Amniotic epithelial cell (primary cell): ENCODE measurements around the gene ARL8A.
"Not testable (repeated sequence)": the region's sequence is repeated elsewhere in the genome, so short reads cannot be mapped to it uniquely, and the experiment has no call there.

Source experiments
- DNase-seq: peaks from one replicate; pipeline ENCODE4 v3.0.0-alpha.2; 2010; ENCODE audit warnings: low read depth

Gene ARL8A

DNA sequence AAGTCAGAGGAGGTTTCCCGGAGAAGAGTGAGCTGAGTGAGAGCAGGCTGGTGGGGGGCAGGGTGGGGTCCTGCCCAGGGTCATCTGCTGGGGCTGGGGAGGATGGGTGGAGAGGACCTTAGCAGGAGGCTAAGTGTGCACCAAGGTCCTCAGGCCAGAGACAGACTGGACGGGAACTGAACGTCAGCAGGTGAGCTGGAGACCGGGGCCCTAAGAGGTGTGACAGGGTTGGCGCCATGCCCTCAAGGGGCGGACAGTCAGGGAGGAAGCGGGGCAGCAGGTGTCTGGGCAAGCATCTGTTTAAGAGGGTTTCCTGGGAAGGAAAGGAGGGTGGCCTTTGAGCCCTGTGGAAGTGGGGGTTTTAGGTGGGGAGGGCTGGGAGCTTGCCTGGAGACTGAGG is 29.5 kb upstream of the ARL8A start:
- no peak for DNase-seq

DNA sequence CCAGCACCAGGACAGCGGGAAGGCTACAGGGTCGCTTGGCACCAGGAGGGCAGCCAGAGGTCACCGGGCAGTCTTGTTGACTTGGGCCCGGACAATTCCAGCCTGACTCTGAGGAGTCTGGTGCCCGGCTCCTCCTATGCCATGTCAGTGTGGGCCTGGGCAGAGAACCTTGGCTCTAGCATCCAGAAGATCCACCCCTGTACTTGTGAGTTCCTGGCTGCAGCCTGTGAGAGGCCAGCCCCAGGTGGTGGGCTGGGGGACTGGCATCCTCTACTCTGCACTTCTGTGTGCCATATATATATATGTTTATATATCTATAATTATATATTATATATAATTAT is 27.4 kb upstream of the ARL8A start:
- no peak for DNase-seq

DNA sequence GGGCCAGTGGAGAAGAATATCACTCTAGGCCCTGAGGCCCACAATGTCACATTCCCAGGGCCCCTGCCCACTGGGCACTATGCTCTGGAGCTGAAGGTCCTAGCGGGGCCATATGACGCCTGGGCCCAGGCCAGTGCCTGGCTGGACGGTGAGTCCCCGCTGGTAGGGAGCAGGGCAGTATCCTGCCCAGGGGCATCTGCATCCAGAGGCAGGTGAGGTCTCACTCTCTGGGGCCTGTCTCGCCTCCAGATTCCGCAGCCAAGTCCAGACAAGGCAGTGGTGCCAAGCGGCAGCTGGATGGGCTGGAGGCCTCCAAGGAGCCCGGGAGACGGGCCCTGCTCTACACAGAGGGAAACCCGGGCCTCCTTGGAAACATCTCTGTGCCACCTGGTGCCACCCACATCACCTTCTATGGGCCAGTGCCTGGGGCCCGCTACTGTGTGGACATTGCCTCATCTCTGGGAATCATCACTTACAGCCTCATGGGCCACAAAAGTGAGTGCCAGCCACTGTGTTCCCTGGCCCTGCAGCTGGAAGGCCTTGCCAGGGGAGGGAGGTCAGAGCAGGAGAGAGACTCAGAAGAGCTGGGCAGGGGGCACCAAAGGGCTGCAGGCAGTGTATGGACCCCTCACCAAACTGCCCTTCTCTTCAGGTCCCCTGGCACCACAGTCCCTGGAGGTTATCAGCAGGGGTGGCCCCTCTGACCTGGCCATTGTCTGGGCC is 26.9 kb upstream of the ARL8A start:
- no peak for DNase-seq

DNA sequence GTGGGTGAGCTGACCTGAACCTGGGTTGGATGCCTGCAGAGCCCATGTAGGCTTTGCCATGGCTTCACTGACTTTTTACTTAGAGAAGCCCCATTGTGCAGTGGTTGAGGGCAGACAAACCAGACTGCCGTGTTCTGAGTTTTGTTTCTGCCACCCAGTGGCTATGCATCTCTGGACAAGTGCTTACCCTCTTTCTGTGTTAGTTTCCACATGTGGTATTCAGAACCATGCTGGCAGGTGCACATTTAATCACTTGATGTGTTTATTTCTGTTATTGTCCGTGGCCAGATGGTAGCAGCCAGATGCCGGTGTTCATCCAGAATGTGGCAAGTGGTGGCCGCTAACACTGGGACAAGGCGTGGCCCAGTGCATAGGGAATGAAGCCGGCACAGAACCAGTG is 26.2 kb upstream of the ARL8A start:
- DNase-seq, result no peak

DNA sequence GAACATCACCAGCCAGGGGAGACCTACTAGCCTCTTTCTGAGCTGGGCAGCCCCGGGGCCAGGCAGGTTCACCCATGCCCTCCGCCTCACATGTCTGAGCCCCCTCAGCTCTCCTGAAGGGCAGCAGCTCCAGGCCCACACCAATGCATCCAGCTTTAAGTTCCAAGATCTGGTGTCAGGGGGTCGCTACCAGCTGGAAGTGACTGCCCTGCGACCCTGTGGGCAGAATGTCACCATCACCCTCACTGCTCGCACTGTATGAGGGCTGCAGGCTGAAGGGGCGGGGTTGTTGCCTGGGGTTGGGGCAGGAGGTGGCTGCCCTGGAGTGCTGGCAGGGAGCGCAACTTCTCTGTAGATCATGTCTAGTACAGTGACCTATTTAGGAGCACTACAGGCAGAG is 24.3 kb upstream of the ARL8A start:
- DNase-seq, result no peak

DNA sequence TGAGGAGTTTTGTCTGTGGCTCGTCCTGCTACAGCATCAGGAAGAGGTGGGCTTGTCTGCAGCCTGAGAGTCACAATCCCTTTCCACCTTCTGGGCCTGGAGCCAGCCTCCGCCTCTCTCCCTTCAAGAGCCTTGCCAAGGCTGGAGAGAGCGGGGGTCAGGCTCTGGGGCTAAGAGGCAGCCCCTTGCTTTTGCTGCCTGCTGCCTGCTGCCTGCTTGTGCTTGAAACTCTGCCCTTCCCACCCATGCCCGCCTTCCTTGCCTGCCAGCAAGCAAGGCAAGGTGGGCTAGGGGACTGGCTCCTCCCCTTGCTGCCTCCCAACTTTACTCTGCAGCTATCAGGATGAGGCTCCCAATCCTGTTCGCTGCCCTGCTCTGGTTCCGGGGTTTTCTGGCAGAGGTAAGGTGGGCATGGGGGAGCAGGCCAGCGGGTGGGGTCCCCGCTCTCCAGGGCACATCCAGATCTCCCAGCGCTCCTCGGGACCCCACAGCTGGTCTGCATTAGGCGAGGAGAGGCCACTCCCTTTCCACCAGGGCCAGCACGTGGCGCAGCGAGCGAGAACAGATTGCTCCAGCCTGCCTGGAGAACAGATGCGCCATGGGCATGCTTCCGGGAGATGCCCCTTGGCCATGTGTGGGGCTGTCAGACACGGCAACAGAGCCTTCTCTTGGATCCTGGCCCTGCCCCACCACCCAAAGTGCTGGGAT is 23.3 kb upstream of the ARL8A start:
- DNase-seq, result peak; percentile 27

DNA sequence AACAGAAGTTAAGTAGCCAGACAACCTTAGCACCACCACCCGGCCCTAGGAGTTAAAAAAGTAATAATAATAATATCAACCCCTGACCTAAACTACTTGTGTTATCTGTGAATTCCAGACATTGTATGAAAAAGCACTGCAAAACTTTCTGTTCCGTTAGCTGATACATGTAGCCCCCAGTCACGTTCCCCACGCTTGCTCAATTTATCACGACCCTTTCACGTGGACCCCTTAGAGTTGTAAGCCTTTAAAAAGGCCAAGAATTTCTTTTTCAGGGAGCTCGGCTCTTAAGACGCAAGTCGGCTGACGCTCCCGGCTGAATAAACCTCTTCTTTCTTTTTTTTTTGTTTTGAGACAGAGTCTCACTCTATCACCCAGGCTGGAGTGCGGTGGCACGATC is 22.5 kb upstream of the ARL8A start:
- not testable (repeated sequence) for DNase-seq

DNA sequence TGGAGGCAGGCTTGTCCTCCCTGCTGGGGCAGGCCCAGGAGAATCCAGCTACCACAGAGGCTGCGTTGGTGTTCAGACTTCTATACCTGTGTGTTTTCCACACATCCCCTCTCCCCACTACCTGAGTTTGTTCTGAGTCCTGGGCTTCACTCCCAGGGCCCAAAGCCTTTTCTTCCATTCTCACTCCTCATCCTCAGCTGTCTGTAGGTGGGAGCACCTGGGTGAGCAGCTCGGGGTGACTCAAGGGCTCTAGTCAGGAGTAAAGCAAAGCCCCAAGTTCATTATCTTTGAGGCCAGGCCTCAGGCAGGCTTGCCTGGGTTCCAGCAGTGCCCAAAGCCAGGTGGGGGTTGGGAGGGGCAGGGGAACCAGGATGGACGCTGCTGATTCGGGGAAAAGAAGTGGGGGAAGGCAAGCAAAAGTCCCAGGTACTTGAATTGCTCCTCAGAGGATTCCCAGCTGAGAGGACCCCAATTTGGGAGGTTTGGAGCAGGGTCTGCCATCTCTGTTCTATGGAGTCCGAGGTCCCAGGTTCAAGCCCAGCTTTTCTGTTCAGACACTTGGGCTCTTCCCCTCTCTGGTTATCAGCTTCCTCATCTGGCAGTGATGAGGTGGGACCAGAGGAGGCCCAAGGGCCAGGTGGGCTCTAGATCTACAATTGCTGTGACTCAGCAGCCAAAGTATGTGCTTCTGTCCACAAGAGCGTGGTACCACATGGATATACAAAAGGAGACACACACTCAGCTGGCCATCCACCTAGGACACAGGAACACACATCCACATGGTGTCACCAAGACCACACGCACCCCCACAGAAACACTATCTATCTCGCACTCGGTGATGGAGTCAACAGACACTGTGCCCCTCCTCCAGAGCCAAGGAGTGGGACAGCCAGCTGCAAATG is 21.7 kb upstream of the ARL8A start:
- no peak for DNase-seq

DNA sequence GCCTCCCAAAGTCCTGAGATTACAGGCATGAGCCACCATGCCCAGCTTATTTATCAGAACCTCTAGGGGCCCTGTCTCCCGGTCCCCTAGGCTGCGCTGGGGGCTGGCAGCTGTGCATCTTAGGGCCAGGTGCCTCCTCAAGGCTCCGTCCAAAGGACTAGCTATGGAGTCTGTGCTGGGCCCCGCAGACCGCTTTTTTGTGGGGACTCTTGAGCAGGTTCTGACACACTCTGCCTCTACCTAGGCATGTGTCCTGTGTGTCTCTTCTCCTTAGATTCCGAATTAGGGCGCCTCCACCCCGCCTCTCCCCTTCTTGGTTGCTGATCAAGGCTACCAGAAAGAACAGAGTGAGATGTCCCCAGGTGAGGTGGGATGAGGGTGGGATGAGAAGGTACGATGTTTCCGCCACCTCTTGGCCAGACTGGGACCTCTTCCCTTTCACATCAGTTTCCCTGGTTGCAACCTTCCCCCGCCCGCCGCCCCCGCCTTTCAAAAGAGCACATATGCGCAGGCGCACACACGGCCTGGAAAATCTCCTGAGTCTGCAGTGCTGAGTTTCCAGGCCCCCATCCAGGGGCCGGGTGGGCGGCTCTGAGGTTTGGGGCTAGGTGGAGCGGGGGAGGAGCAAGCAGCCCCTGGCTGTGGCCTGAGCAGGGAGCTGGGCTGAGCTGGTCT is 20.9 kb upstream of the ARL8A start:
- DNase-seq, result peak; percentile 32

DNA sequence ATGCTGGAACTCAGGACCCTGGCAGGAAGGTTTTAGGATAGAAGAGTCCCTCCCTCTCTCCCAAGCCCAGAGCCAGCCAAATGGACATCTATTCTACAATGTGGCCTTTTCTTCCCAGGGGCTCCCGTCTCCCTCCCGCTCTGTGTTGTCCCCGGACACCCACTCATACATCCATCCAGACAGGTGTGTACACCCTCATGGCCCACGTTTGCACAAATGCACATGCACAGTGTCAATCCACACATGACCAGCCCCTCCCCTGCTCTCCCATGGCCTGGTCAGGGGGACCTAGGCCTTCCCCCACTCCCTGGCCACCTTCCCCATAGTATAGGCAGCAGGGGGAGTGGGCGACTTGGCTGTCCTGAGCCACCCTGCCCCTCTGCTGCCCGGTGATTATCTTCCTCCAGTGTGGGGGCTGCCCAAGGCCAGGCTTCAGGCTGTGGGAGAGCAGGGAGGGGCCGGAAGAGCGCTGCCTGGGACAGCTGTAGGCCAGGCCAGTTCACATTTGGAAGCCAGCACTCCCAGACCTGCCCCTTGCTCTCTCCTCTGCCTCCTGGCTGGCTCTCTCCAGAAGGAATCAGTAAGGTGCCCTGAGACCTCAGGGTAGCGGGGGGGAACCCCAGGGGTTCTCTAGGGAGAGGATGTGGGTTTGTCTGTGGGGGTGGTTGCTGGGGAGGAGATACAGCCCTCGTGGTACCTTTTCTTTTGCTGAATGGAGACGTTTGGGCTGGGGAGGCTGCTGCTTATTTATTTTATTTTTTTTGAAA is 19.9 kb upstream of the ARL8A start:
- DNase-seq, result no peak

DNA sequence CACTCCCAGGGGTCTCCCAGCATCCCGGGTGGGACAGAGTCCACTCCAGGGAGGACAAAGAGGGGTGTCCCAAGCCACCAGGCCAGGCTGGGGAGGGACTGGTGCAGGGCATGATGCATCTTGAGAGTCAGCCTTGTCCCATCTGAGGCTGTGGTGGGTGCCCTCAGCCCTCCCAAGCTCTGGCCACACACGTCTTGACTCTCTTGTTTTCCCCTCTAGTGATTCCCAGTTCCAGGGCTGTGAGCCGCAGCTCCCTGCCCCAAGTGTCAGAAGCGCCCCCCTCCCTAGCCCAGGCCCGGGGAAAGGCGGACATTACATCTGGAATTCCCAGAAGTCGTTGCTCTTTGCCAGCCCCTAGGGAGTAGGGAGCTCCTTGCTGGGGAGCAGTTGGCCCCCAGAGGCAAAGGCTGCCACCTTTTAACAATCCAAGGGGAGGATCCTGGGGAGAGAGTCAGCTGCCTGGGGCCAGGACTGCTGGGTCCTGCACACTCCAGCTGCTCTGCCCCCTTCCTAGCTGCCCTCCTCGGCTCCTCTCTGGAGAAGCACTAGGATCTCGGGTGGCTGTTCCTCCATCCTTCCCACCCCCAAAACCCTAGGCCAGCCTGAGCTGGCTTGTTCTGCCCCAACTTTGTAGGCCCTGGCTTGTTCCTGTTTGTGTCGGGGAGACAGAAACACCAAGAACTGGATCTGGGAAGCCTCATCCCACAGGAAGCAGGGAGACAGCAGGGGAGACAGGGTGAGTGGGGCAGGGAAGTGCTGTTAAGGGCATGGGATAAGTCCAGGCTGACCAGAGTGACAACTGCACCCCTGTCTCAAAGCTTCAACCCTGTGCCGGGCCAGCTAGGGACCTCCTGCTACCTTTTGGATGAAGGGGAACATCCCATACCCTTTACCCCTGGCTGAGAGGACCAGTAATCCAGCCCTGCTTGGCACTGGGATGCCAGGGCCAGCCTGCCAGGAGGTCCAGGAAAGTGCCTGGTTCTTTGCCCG is 19.0 kb upstream of the ARL8A start:
- no peak for DNase-seq

DNA sequence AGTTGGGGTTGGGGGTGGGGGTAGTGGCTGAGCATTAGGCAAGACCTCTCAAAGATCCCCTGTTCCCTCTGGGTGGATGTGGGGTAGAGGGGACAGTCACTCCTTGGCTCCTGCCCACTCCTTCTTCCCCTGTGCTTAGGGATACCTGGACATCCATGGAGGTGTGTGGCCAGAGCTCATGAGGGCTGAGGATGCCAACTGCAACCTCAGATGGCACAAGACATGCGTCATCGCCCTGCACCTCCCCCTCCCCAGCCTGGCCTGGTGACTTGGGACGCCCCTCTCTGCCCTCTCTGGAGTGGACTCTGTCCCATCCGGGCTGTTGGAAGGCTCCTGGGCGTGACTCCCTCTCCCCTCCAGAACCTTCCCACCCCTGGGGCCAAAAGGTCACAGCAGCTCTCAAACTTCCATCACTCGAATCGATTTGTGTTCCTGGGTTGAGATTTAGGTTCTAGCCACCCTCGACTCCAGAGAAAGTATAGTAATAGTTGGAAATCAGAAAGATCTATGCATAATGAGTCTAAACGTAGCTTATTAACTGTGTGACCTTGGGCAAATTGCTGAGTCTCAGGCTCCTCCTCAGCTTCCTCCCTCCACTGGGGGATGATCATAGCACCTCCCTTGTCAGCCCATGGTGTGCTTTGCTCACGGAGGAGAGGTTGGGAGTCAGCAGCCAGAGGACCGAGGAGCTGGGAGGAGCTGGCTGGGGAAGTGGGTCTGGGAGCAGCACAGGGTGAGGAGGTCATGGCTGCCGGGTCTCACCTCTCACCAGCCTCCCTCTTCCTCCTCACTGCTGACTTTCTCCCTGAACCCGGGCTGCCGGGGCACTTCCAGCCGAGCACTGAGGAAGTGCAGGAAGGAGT is 18.1 kb upstream of the ARL8A start:
- peak; percentile 27 for DNase-seq

DNA sequence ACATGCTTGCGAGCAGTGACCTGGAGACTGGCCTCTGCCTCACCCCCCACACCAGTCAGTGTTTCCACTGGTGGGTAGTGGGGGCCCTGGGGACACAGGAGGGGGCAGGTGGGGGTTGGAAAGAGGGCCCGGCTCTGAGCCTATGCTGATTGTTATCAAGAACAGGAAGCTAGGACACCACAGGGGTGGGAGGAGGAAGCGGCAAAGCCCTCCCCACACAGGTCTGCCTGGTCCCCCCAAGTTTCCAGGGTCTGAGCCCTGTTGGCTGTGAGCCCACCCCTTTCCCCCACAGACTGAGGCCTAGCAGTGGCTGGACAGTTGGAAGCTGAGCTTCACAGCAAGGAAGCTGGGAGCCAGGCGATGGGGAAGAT is 17.5 kb upstream of the ARL8A start:
- no peak for DNase-seq

DNA sequence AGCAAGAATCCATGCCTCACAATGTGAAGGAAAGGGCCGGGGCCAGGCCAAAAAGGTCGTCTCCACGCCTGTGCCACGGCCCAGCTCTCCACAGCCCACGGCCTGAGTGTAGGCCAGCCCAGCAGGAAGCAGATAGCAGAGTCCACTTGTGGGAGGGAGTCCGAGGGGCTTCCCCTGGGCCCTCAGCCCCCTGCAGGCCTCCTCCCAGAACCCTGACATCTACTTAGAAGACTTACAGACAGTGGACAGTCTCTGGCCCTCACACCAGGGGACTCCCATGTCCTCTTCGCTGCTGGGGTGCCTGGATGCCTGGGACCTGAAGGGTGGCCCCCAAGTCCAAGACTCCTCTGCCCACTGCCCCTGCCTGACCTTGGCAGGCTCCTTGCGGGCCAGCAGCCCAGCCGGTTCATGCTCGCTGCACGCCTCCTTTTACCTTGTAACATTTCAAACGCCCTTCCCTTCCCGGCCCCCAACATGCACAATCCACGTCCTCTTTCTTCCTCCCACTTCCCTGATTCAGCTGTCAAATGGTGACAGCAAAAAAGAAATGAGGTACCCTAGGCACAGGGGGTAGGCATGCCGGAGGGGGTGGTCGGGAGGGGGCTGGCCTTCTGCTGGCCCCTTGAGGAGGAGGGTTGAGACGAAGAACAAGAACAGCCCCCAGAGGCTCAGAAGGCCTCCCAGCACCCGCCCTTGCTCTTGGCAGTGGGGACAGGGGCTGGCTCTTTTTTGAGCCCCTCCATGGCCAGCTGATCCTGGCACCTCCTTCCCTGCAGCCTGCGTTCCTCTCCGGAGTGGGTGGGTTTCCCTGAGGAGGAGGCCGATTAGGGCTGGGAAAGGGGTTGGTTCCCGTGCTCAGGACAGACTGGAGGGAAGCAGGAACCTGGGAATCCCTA is 16.9 kb upstream of the ARL8A start:
- no peak for DNase-seq

DNA sequence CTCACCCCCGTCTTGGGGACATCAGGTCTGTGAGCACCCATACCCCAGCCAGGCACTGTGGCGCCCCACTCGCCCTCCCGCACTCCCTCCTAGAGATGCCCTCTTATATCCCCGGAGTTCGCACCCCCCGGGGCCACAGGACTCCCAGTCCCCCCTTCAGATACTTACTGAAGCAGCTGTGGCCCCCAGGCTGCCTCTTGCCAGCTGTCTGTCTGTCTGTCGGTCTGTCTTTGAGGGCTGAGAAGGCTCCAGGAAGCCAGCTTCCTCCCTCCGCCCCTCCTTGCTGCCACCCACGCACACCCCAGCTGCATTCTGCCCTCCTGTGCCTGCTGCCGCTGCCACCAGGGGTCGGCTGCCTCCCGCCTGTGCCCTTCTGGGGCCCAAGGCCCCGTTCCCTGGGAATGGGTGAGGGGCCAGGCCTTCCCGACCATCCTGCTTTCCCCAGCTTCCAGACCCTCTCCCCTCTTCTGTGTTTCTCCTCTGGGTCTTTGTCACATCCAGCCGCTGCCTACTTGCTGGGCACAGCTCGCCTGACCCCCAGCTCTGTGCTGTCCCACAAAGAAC is 15.9 kb upstream of the ARL8A start, which contains the start of gene PTPN7:
Gene PTPN7, minus strand, starts transcription at position 226 of the 564 bp plus-strand sequence. CDS start 1,200 bp downstream, outside the sequence.
- DNase-seq, result no peak

DNA sequence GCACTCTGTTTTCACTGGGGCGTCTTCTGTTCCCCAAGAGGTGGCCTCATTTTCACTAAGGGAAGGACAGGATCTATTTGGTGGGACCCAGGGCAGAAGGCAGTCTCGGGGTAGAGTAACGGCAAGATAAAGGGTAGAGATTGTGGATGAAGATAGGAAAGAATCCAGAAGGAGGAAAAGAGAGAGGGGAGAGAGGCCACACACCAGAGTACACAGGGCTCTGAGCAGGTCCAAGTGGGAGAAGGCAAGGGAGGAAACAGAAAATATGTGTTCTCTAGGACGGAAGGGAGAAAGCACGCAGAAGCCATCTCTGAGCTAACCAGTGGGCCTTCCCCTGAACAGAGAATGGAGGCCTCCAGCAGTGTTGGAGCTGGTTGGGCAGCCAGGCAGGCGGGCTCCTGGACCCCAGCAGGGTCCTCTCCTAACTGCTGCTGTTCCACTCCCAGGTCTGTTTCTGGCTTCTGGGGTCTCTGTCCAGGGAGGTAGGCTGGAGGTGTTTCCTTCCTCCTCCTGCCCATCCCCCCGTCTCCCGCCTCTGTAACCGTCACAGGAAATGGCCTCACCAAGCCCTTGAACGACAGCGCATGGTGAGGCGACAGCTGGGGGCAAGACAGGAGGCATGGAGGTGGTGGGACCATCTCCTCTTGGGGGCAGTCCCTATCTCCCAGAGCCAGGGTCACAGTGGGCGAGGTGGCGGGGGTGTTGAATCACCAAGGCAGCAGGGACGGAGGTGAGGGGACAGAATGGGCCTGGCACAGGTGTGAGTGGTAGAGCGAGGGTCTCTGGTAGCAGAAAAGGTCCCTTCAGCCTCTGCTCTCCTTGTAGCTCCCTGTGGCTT is 15.2 kb upstream of the ARL8A start:
- DNase-seq, result no peak
